ENCODE measurements around the gene UBR4.

UBR4 gene

GRCh38 chr1:19033926-19034680 lies 176.0 kb downstream of the UBR4 start:
- TF ChIP-seq TOX (CRISPR knock-in tag; IDR thresholded peaks at IDR 0.05; ENCODE audit: borderline replicate concordance) (no peak), CSRNP3 (CRISPR knock-in tag; IDR thresholded peaks at IDR 0.05) (no peak), TSHZ2 (CRISPR knock-in tag; IDR thresholded peaks at IDR 0.05) (no peak), ZFP30 (CRISPR knock-in tag; IDR thresholded peaks at IDR 0.05) (no peak), ARNTL (CRISPR knock-in tag; IDR thresholded peaks at IDR 0.05; ENCODE audit: borderline replicate concordance, low read depth) (no peak), POU6F1 (CRISPR knock-in tag; IDR thresholded peaks at IDR 0.05; ENCODE audit: borderline replicate concordance, low read depth) (no peak)
- peak; percentile 64 for ATAC-seq

- TF ChIP-seq PPARA (CRISPR knock-in tag; IDR thresholded peaks at IDR 0.05; ENCODE audit: borderline replicate concordance) (no peak), ISL1 (CRISPR knock-in tag; IDR thresholded peaks at IDR 0.05) (no peak), CREB5 (CRISPR knock-in tag; IDR thresholded peaks at IDR 0.05; ENCODE audit: low read depth) (no peak), OSR1 (CRISPR knock-in tag; IDR thresholded peaks at IDR 0.05) (no peak), POU6F1 (CRISPR knock-in tag; IDR thresholded peaks at IDR 0.05; ENCODE audit: borderline replicate concordance, low read depth) (no peak), BACH2 (CRISPR knock-in tag; IDR thresholded peaks at IDR 0.05; ENCODE audit: borderline replicate concordance) (no peak), SNAI2 (CRISPR knock-in tag; IDR thresholded peaks at IDR 0.05) (no peak), ZNF70 (CRISPR knock-in tag; IDR thresholded peaks at IDR 0.05) (no peak), ZFP3 (CRISPR knock-in tag; IDR thresholded peaks at IDR 0.05) (no peak), TSHZ2 (CRISPR knock-in tag; IDR thresholded peaks at IDR 0.05) (no peak), ARNTL (CRISPR knock-in tag; IDR thresholded peaks at IDR 0.05; ENCODE audit: borderline replicate concordance, low read depth) (no peak)
- no peak; the same call in 2 of the 3 replicates for ATAC-seq
Observed at GRCh38 chr1:19033515-19033839, 176.6 kb downstream of the UBR4 start.

- ATAC-seq, result no peak
- TF ChIP-seq TCF4 (CRISPR knock-in tag; IDR thresholded peaks at IDR 0.05; ENCODE audit: borderline replicate concordance) (no peak), TOX (CRISPR knock-in tag; IDR thresholded peaks at IDR 0.05; ENCODE audit: borderline replicate concordance) (no peak), ZNF70 (CRISPR knock-in tag; IDR thresholded peaks at IDR 0.05) (no peak), POU6F1 (CRISPR knock-in tag; IDR thresholded peaks at IDR 0.05; ENCODE audit: borderline replicate concordance, low read depth) (no peak), GLIS3 (CRISPR knock-in tag; IDR thresholded peaks at IDR 0.05) (no peak), OSR1 (CRISPR knock-in tag; IDR thresholded peaks at IDR 0.05) (no peak), ZC3H10 (CRISPR knock-in tag; IDR thresholded peaks at IDR 0.05) (no peak), PATZ1 (CRISPR knock-in tag; IDR thresholded peaks at IDR 0.05; ENCODE audit: borderline replicate concordance) (no peak)
Observed at GRCh38 chr1:19032701-19033514, 177.2 kb downstream of the UBR4 start.
